Activated CD8-positive, alpha-beta memory T cell treated with anti-CD3 and anti-CD28 coated beads for 48 hours (primary cell): ENCODE measurements around the gene CUL1.

Experiments
- DNase-seq, 3 experiments: peaks; one replicate each; pipeline ENCODE4 v3.0.0-alpha.2; 2020; ENCODE audit warnings: low read depth in 2 of 3, low spot score in 2 of 3

Gene CUL1

DNA sequence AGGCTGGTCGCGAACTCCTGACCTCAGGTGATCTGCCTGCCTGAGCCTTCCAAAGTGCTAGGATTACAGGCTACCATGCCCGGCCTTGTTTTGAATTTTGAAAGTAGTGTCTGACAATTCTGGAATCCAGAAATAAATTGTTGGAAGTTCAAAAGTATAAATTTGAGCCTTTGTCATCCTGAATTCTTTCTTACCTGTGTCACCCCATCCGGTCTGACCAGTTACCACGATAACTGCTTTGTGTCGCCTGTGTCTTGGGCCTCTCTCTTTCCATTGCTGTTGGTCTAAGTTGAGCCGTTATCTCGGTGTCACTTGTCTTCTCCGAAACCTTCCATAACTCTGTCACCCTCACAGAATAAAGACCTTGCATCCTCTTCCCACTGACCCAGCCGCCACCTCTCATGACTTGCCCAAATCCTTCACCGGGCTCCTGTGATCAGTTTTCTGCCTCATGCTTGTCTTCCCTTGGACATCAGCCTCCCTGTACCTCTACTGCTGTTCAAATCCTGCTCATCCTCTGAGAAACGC is 18.6 kb downstream of the CUL1 start:
- no peak for DNase-seq

DNA sequence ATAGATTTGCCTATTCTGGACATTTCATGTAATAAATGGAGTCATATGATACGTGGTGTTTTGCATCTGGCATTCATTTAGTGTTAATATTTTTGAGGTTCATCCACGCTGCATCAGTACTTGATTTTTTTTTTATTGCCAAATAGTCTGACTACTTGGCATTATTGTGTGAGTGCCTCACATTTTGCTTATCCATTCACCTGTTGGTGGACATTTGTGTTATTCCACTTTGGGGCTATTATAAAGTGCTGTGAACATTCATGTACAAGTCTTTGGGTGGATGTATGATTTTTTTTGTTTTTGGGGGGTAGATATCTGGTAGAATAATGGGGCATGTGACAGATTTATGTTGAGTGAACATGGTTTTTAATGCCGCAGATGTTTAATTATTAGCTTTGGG is 19.7 kb downstream of the CUL1 start:
- DNase-seq = no peak

DNA sequence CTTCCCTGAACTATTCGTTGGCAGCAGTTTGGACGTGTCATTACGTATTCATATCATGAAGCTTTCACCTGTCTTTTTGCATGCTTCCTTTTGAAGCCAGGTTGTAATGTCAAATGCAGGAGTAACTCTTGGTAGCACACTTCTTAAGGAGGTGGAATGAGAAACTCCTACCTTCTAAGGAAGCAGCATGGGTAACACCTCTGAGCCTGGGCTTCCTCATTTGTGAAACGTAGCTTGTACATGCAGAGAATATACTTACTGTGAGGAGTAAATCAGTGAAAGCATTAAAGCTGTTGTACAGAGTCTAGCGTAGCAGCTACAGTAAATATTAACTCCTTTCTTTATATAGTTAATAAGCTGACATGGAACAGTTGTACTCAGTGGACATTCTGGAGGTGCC is 21.1 kb downstream of the CUL1 start:
- no peak for DNase-seq

DNA sequence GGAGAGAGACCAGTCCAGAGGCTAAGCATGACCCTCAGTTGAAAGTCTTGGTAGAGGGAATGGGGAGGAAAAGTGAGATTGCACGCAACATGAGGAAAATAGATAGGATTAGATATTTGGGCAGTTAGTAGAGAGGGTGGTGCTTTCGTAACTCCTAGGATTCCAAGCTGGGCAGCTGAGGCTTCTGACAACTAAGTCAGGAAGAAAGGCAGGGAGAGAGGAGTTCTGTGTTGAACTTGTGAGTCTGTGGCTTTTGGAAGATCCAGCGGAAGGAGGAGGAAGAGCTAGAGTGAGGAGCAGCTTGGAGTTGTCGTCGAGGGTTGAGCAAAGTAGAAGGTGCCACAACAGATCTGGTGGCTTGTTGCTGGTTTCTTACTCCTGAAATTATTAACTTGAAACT is 21.8 kb downstream of the CUL1 start:
- DNase-seq = no peak

DNA sequence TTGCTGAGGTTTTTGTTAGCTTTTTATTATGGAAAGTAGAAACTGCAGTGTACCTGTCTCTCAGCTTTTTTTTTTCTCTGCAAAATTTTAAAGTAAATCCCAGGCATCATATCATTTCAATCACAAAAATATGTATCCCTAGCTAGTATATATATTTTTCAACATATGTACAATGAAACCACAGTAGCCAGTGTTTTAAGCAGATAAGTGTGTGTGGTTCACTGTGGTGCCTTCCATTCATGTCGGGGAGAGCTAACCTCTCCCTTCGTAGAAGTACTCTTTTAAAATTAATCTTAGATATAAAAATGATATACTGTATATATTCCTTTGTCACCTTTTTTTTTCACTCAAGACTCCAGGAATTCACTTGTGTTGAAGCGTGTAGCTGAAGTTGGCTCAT is 22.7 kb downstream of the CUL1 start:
- no peak for DNase-seq

DNA sequence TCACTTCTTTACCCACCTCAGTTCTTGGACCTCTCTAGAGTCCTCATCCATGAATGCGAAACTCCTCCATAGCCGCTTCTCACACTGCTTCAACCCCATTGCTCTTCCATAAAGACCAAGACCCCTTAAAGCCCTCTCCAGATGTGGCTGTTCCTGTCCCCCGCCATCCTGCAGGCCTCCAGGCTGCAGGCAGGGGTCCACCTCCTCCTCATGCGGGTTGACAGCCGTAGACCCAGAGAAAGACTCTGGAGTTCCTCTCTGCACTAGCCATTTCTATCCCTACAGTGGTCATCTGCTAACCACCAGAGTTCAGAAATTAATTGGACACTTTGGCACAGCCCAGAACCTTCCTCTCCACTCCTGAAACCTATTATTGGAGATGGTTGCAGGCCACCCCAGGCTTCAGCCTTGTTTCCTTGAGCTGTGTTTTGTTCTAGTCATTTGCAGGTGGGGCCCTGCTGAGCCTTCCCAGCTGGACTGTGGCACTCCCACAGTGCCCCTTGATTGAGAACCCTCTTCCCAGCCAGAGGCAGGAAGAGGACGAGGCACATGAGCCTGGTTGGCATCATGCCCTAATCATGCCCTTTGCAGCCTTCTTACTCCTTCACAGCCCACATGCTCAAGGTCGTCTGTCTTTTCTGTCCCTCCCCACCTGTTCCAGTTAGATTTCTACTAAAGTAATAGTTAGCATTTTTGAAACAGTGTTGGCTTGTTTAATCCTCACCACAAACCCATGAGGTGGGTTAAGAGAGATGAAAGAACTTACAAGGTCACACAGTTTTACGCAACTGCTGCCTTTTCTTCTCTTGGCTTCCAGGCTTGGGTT is 23.9 kb downstream of the CUL1 start:
- no peak for DNase-seq

DNA sequence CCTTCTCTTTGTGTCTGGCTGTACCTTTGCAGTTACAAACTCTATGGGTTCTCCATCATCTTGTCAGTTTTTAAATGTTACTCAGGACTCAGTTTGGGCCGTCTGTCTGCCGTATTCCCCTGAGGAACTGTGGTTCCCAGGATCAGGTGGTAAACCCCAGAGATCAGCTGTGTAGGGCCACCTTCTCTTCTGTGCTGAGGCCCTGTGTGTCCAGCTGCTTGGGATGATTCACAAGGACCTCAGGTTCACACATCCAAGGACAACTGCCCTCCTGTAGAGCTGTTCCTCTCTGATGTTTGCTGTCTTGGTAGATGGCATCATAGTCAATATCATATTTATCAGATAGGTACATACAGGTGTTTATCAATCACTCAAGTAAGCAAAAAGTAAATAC is 24.5 kb downstream of the CUL1 start:
- DNase-seq = no peak

DNA sequence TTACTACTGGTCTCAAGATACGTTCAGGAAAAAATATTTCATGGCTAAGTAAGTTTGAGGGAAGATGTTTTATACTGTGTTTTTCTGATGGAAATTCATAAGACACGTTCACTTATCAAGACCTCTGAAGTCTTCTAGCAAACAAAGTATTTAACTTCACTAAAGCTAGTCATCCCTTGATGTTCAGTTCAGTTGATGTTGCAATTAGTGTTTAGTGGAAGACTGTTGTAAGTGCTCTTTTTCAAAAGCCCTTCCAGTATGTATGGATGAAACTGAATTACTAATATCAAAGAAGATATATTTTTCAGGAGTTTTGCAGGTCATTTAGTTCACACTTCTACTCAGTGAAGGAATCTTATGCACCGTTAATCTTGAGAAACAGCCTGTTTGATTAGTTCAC is 25.1 kb downstream of the CUL1 start:
- DNase-seq = no peak

DNA sequence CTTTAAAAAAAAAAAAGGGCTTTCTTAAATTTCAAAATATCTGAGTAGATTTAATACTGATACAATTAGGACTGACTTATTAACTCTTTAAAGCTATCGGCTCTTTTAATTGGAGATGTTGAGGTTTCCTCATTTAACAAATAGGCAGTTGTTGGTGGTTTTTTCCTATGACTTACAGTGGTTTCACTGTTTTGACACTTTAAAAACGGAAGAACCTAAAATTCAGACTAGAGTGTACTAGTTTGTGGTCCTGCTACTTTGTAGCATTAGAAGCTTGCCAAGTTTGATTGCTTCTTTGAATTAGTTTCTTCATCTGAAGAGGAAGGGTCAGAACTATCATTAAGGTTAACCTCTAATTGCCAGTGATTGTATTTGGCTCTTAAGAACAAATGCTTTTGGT is 27.7 kb downstream of the CUL1 start:
- DNase-seq = no peak

DNA sequence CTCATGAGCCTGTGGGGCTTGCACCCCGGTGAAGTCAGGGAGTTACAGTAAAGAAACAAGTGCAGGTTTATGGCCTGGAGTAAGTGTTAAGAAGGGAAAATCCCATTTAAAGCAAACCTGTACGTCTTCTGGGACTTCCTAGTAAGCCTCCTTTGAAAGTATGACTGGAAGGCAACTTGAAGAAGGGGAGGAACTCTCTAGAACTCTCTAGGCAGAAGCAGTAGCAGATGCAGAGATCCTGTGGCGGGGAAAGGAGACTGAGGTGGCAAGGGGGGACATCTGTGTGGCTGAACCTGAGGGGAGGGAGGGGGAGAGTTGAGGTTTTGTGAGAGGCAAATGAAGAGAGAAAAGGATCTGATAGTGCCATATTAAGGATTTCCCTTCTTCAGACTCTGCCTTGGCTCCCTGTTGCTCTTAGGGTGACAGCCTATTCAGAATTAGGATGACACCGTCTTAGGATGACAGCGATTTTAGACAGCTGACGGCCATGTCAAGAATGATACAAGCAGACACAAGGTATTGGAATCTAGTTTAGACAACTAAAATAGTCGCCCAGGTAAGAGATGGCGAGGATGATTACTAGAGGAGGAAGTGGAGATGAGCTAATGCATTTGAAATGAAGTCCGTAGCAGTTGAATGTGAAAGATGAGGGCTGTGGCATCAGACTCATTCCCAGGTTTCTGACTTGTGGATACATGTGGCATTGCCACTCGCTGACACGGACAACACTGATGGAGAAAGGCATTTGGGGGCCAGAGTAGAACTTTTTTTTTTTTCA is 29.0 kb downstream of the CUL1 start:
- no peak for DNase-seq

DNA sequence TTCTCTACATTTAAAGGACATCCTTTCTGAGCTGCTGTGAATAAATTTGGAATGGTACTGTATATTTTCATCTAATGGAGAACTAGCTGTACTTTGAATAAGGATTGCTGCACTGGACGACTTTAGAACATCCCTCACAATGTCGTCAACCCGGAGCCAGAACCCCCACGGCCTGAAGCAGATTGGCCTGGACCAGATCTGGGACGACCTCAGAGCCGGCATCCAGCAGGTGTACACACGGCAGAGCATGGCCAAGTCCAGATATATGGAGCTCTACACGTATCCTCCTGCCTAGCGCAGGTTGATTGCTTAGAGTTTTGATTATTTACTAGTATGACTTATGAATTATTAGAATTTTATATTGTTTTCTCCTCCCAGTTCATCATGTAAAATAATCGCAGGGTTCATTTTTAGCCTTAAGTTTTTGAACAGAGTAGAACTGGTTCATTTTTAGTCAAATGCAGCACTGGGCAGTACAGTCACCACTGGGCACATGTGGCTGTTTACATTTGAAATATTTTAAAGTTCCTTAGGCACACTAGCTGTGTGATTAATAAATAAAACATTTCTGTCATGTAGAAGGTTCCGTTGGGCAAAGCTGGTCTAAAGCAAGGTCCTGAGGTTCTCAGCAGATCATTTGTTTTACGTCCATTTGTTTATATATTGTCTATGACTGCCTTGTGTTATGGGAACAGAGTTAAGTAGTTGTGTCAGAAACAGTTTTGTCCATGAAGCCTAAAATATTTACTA is 31.5 kb downstream of the CUL1 start:
- no peak for DNase-seq

DNA sequence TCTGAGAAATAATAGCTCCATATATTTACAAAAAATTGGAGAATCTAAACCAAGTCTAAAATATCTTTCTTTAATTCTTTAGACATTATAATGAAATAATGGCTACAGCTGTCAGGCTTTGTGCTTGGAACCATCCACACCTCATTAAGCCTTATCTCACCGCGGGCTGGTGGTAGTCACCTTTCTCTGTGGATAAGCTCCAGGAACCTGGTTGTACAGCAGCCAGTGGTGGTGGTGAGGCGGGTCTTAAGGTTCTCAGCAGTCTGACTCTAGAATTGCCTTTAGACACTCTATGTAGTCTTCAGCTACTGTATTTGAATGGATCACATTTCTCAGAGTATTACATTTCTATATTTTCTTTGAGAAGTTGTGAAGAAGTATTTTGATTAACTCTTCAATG is 34.2 kb downstream of the CUL1 start:
- no peak for DNase-seq

DNA sequence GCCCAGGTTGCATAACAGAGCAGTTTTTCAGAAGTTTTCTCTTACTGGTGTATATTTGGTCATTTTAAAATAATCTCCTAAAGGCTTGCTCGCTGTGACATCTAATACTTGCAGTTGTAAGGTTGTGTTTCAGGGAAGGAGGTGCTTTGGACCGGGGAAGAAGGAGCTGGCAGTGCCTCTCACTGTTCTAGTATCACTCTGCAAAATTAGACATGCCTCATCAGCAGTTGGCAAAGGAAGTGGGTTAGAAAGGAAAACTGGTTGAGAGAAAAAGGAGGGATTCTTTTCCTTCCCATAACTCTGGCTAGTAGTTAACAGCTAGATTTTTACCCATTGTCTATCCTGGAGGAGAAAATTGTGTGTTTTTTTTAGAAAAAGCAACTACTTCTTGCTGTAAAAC is 34.8 kb downstream of the CUL1 start:
- DNase-seq = no peak

DNA sequence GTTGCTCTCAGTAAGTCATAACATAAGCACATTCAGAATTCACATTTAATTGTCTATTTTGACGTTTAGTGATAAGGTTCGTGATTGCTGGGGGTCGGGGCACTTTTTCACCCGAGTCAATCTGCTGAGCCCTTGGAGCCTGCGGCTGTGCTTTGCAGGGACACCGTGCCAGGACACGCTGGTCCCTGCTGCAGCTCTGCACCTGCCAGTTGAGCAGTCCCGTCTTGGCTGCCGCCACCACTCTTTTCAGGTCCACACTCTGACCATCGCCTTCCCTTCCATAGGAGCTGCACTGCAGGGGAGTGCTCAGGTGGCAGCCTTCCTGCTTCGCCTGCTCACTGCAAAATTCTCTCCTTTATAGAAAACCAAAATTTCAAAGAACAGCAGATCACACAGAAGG is 36.4 kb downstream of the CUL1 start:
- DNase-seq = no peak

DNA sequence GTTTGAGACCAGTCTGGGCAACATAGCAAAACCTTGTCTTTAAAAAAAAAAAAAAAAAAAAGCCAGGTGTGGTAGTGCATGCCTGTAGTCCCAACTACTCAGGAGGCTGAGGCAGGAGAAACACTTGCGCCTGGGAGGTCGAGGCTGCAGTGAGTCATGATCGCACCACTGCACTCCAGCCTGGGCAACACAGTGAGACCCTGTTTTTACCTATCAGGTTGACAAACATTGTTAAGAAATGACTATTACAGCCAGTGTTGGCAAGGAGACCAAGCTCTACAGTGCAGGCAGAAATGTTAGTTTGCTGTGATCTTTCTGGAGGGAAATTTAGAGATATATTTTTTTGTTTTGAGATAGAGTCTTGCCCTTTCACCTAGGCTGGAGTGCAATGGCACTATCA is 37.3 kb downstream of the CUL1 start:
- DNase-seq = no peak

DNA sequence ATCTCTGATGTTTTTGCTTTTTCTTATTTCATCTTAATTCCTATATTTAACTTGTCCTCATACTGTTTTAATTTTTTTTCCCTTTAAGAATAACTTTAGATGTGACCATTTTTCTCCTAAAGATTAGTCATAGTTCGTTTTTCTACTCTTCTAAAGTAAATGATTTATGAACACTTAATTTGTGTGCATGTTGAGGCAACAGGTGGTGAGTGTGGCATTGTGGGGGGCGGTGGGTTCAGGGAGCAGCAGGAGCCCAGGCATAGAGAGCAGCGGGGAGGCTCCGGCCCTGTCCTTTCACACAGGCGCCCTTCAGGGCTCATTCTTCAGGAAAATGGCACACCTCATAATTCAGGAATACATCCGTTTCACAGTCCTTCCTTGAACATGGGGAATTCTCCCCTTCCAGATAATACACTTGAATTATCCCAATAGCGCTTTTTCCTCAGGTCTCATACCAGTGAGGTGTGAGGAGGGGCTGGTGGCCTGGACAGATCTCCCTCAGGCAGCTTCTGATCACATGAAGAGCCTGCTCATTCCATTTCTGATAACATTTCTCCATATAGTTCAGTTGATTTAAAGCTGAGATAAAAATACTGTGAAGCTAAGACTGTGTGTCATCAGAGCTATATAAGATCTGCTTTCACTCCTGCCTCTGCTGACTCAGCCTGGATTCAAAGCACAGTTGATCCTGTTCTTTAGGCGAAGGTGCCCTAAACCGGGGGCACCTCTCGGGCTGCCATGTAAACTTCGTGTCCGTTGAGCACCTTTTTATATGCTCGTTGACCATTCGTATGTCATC is 40.2 kb downstream of the CUL1 start:
- no peak for DNase-seq

DNA sequence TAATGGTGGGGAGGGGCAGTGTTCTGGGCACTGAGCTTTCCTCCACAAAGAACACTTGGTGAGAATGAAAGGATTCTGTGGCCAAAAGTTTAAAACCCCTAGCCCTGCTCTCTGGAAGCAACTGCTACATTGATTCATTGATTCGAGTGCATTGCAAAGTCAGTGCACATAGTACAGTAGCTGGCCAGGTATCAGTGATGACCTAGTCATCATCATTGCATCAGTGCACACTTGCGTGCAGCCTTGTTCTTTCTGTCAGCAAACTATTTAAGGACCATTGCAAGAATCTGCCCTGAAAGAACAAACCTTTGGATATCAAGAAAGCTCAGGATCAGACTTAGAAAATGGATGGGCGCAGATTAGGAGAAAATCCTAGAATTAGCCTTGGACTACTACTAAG is 47.4 kb downstream of the CUL1 start:
- no peak for DNase-seq

DNA sequence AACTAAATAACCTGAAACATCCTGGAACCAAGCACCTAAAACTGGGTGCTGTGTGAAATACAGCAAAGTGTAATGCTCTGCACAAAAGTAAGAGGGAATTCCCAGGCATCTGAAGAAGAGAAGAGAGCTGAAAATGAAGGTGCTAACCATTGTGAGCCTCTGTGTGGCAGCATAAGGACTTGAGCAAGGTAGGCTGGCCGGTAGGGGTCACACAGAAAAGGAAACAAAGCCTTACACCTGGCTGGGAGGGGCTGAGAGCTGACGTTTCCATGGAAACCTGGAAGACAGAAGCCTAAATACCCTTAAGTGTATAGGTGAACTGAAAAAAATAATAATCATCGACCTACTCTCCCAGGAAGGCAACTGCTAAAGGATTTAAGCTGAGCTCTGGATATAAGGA is 48.6 kb downstream of the CUL1 start:
- DNase-seq = no peak

DNA sequence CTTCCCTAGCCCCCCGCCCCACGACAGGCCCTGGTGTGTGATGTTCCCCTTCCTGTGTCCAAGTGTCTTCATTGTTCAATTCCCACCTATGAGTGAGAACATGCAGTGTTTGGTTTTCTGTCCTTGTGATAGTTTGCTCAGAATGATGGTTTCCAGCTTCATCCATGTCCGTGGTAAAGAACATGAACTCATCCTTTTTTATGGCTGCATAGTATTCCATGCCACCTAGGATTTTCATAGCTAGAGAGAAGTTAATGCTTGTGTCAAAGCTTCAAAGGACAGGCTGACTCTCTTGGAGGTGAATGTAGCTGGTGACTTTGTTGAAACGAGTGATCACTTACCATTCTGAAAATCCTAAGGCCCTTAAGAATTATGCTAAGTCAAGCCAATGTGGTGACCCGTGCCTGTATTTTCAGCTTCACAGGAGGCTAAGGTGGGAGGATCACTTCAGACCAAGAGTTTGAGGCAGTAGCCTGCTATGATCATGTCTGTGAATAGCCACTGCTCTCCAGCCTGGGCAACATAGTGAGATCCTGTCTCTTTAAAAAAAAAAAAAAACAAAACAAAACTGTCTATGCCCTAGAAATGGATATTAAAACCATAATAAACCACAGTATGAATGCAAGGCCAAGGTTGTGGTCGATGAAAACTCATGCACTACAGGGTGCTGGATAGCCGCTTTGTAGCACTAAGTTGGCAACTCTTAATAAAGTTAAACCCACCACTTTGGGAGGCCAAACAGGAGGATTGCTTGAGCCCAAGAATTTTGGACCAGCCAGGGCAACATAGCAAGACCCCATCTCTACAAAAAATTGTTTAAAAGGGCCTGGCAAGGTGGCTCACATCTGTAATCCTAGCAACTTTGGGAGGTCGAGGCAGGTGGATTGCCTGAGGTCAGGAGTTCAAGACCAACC is 52.0 kb downstream of the CUL1 start:
- DNase-seq = no peak

DNA sequence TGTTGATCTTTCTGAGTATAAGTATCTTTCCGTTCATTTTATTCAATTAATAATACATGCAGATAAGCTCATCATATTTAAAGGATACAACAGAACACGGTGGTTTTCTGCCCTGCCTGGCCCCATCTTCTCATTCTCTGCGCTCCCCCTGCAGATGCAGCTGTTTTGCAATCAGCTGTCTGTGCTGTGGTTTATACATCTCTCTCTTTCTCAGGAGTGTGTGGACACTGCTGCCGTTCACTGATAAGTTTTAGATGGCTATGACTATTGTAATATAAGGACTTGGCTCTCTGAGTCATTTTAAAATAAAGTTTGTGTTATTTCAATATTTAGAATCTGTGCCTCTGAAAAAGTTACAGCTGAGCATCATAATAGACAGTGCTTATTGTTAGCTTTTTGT is 54.5 kb downstream of the CUL1 start:
- no peak for DNase-seq
